Measurements from ENCODE around the gene ATPAF2. TPM values are rescaled to one million over a fixed set of nuclear protein-coding genes. Genes with fewer than 3 reads are reported as not detected.

The ATPAF2 gene
- total RNA-seq, 1 donor: 17.8 TPM

- no peak for DNase-seq (ENCODE audit: low read depth)
- no peak overlapping the region for H3K4me3 ChIP-seq (ENCODE audit: low read depth, low read length)
- TF ChIP-seq CTCF (IDR thresholded peaks at IDR 0.05; ENCODE audit: insufficient read depth, low read length): no peak
These were observed 32.8 kb upstream of the ATPAF2 start for GRCh38 chr17:18071751-18072150.

- DNase-seq (ENCODE audit: low read depth): peak; percentile 38
- H3K4me3 ChIP-seq (ENCODE audit: low read depth, low read length): peak overlapping the region; percentile 32
- no peak for TF ChIP-seq CTCF (IDR thresholded peaks at IDR 0.05; ENCODE audit: insufficient read depth, low read length)
These were observed 31.9 kb upstream of the ATPAF2 start for GRCh38 chr17:18070861-18071340.

GRCh38 chr17:18069101-18069500 lies 30.1 kb upstream of the ATPAF2 start:
- TF ChIP-seq CTCF (IDR thresholded peaks at IDR 0.05; ENCODE audit: insufficient read depth, low read length): no peak
- H3K4me3 ChIP-seq (ENCODE audit: low read depth, low read length): no peak overlapping the region
- no peak for DNase-seq (ENCODE audit: low read depth)

- no peak for DNase-seq (ENCODE audit: low read depth)
- no peak overlapping the region for H3K4me3 ChIP-seq (ENCODE audit: low read depth, low read length)
- no peak for TF ChIP-seq CTCF (IDR thresholded peaks at IDR 0.05; ENCODE audit: insufficient read depth, low read length)
These were observed 27.9 kb upstream of the ATPAF2 start for GRCh38 chr17:18066866-18067265.

- no peak for TF ChIP-seq CTCF (IDR thresholded peaks at IDR 0.05; ENCODE audit: insufficient read depth, low read length)
- DNase-seq (ENCODE audit: low read depth): no peak
- H3K4me3 ChIP-seq (ENCODE audit: low read depth, low read length): no peak overlapping the region
These were observed 26.6 kb upstream of the ATPAF2 start for GRCh38 chr17:18065546-18065945.

- TF ChIP-seq CTCF (IDR thresholded peaks at IDR 0.05; ENCODE audit: insufficient read depth, low read length): no peak
- no peak for DNase-seq (ENCODE audit: low read depth)
These were observed 25.1 kb upstream of the ATPAF2 start for GRCh38 chr17:18064053-18064452.

GRCh38 chr17:18059283-18059682 lies 20.3 kb upstream of the ATPAF2 start:
- no peak for TF ChIP-seq CTCF (IDR thresholded peaks at IDR 0.05; ENCODE audit: insufficient read depth, low read length)
- no peak overlapping the region for H3K4me3 ChIP-seq (ENCODE audit: low read depth, low read length)
- no peak for DNase-seq (ENCODE audit: low read depth)

More at GRCh38 chr17:18064053-18064452, 25.1 kb upstream of the ATPAF2 start:
- H3K4me3 ChIP-seq (ENCODE audit: low read depth, low read length): no peak overlapping the region

Measured in fibroblast of the aortic adventitia (primary cell).